GM19328 (cell line): ENCODE data around the gene LRRC49.
"Not testable (repeated sequence)": the region's sequence is repeated elsewhere in the genome, so short reads cannot be mapped to it uniquely, and the experiment has no call there.

Source experiments
- ATAC-seq: cut with Tn5 transposase; IDR thresholded peaks from one replicate; pipeline ENCODE4 v1.9.1; 2021; ENCODE audit warnings: mild to moderate bottlenecking, moderate library complexity; ENCODE audit not compliant: unreplicated experiment

LRRC49 gene

DNA sequence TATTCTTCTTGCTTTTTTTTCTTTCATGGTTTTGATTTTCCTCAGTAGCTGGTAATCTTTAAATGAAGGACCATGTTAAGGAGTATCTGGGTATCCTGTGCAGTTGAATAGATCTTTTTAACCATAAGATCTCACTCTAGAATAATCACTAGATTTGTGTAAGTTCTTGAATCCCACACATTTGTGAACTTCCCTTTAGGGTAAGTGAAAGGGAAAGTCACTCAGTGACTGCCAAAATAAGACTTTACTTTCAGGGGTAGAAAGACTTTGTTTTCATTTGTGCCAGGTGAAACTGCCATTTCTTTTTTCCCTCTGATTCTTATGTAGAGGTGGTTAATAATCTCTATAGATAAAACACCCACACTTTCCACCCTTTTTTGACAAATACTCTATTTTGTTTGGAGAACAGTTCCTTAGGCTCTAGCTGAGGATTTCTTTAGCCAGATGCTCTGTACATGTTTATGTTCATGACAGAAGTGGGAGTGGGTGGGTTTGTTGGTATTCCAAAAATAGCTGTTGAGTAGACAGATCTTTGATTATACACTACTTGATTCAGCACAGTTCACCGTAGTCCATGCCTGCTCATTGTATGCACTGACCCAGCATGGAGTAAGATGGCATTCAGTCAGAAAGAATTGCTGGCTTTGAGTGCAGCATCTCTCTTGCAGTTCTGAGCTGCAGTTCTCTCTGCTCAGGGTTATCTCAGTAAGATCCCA is 28.5 kb downstream of the LRRC49 start:
- no peak for ATAC-seq

- no peak for ATAC-seq
Measured at GRCh38 chr15:70922119-70922518, 29.5 kb downstream of the LRRC49 start.

DNA sequence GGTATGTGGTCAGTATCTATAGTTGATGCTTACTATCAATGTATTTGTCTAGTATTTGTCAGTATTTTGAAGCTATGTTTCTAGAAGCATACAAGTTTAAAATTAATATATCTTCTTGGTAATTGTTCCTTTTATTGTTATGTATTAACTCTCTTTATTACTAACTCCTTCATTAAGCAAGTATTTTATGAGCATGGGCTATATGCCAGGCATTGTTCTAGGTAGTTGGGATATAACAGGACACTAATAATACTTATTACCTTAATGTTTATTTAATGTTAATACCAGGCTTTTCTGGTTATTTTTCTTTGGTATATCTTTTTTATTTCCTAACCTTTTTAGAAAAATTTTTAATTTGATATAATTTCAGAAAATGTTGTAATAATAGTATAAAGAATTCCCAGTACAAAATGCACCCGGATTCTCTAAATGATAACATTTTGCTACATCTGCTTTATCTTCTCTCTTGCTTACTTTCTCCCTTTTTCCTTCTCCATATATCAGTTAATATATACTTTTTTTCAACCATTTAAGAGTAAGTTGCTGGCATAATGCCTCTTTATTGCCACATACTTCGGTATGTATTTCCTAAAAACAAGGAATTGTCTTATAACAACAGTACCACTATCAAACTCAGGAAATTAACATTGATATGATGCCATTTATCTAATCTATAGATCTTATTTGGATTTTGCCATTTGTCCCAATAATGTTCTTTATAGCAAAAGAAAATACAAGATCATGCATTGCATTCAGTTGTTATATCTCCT is 30.9 kb downstream of the LRRC49 start:
- no peak for ATAC-seq

- not testable (repeated sequence) for ATAC-seq
Measured at GRCh38 chr15:70926914-70927313, 34.3 kb downstream of the LRRC49 start.

GRCh38 chr15:70931821-70932220 is 39.2 kb downstream of the LRRC49 start:
- ATAC-seq = no peak

DNA sequence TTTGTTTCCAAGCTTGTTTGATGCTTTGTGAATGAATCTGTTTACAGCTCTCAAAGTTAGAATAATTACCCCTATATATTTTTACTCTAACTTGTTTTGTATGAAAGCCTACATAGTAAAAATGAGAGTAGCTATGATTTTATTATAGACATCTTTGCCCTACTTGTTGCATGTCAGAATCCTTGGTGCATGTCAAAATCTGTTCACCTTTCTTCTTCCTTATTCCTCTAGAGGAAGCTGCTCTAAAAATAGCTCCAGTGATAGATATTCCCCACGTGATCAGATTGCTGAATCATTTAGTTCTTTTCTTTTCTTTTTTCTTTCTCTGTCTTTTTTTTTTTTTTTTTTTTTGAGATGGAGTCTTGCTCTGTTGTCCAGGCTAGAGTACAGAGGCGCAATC is 39.8 kb downstream of the LRRC49 start:
- ATAC-seq = no peak

- no peak for ATAC-seq
Measured at GRCh38 chr15:70933411-70933810, 40.8 kb downstream of the LRRC49 start.

- no peak for ATAC-seq
Measured at GRCh38 chr15:70935631-70936030, 43.0 kb downstream of the LRRC49 start.

GRCh38 chr15:70936326-70936725 is 43.7 kb downstream of the LRRC49 start:
- ATAC-seq = no peak

DNA sequence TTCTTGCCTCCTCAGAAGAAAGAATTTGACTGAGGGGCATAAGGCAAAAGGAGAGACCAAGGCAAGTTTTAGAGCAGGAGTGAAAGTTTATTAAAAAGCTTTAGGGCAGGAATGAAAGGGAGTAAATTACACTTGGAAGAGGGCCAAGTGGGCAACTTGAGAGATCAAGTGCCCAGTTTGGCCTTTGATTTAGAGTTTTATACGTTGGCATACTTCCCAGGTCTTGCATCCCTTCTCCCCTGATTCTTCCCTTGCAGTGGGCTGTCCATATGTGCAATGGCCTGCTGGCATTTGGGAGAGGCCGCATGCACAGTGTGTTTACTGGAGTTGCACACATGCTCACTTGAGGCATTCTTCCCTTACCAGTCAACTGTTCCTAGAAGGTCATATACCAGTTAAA is 50.7 kb downstream of the LRRC49 start:
- ATAC-seq = not testable (repeated sequence)

DNA sequence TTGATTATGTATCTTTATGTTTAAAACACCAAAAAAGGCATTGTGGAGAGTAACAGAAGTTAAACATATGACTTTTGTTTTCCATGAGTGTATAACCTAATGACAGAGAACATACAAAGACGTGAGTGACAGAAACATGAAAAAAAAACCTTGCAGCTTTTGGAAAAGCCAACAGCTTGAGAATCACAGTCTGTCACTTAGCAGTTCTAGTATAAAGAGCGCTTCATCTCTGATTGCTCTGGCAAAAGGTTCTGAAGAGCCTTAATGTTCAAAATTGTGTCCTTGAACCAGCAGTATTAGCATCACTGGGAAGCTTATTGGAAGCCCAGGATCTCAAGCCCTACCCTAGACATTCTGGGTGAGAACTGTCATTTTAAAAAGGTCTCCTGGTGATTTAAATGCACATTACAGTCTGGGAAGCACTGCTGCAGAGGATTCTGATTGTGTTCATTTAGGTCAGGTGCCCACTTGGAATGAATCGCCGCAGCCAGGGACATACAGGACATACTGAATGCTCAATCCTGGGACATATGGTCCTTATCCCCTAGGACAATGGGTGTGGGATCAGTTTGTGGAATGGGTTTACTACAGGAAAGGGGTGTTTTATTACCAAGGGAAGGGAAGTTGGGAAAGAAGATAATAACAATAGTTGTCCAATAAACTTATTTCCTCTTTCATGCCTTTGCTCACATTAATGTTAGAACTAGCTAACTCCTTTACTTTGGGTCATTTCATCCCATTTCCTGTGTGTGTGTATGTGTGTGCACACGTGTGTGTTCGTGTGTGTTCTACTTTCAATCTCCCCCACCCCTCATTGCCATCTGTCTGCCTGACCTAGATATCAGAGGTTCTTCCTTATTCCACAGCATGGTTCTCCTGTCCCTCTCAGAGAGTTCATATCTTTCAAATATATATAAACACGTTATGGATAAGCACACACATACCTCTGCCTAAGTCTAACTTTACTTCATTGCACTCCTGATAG is 55.0 kb downstream of the LRRC49 start:
- ATAC-seq = no peak

DNA sequence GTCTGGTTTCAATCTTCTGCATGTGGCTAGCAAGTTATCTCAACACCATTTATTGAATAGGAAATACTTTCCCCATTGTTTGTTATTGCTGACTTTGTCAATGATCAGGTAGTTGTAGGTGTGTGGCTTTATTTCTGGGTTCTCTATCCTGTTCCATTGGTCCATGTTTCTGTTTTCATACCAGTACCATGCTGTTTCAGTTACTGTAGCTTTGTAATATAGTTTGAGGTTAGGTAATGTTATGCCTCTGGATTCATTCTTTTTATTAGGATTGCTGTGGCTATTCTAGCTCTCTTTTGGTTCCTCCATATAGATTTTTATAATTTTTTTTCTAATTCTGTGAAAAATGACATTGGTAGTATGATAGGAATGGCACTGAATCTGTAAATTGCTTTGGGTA is 58.3 kb downstream of the LRRC49 start:
- no peak for ATAC-seq

GRCh38 chr15:70954171-70954570 is 61.5 kb downstream of the LRRC49 start:
- ATAC-seq = no peak

- ATAC-seq = no peak
Measured at GRCh38 chr15:70954733-70955132, 62.1 kb downstream of the LRRC49 start.

- no peak for ATAC-seq
Measured at GRCh38 chr15:70955151-70955550, 62.5 kb downstream of the LRRC49 start.

- no peak for ATAC-seq
Measured at GRCh38 chr15:70956201-70956995, 63.8 kb downstream of the LRRC49 start.

- no peak for ATAC-seq
Measured at GRCh38 chr15:70962084-70962483, 69.5 kb downstream of the LRRC49 start.

GRCh38 chr15:70963199-70963598 is 70.6 kb downstream of the LRRC49 start:
- no peak for ATAC-seq

GRCh38 chr15:70964058-70964457 is 71.4 kb downstream of the LRRC49 start:
- no peak for ATAC-seq

DNA sequence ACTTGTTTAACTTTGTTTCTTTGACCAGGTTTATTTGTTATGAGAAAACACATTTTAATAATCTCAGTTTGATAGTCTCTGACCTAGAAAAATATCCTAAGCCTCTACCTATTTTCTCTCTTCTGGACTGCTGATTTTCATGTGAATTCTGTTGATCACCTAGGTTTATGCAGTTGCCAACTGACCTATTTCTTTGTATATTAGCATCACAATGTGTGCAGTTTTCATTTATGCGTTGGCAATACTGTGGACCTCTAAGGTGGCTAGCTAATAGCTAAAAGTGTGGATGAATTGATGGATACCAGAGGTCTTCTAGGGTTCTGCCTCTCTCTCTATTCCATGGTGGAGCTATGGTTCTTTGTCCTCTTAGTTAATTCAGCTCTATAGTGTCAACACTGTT is 72.1 kb downstream of the LRRC49 start:
- no peak for ATAC-seq
